ENCODE results near the gene PYROXD2. TPM values are rescaled to one million over a fixed set of nuclear protein-coding genes. Genes with fewer than 3 reads are reported as not detected.

Gene PYROXD2
- total and polyA plus RNA-seq, 2 of the 8 experiments (the other 6 are each of a cell fraction or from before 2014, with no cell fraction given), result 3.2 to 5.4 TPM

DNA sequence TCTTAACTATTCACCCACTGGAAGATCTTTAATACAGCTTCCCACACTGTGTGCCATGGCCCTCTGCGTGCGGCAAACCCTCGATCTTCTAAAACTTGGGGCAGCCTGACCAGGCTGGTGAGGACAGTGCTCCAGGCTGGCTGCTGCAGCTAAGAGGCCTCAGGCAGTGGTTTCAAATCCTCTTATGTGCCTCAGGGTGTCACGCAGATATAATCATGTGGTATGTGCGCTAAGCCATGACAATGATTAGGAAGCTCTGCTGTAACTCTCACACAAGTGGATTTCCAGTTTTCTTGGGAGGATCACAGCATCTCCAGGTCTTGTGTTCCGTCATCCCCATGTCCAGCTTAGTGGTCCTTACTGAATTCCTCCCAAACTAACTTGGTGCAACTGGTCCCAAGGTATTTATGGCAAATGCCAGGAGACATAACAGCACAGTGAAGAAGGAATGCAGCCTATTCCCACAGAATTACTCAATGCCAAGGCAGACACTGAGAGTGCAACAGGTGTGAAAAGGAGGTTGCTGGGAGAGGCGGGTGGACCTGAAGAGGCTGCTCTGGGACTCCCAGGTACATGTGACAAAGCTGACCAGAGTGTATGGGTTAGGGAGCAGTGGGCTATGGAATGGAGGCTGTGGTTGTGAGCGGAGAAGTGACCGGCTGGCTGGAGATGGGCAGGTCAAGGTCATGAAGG, 29.5 kb upstream of the PYROXD2 start:
- Histone ChIP-seq H3K4me2 (ENCODE audit: insufficient read depth in 1 of 2, low read depth in 2 of 2, low read length in 2 of 2) (no peak overlapping the region), H2BK5ac (ENCODE audit: low read depth, low read length) (no peak overlapping the region), H2BK120ac (replicated peaks; ENCODE audit: low read depth, low read length) (no peak overlapping the region), H3K79me2 (ENCODE audit: control insufficient read depth in 1 of 2, insufficient read depth in 2 of 2, low read length in 2 of 2) (peaks cover 0 to 8% of the 10 kb centered on the region in 2 experiments; a peak in 1 of 4 replicates), H4K8ac (ENCODE audit: extremely low read depth, insufficient read depth, low read length) (no peak overlapping the region), H2BK15ac (ENCODE audit: low read length) (no peak overlapping the region), H3K14ac (ENCODE audit: insufficient read length) (no peak overlapping the region), H3K4me1 (replicated peaks in 1 of 4; ENCODE audit: control insufficient read depth in 3 of 4, insufficient read depth in 4 of 4, low read length in 3 of 4) (peaks cover 0 to 4% (median 3%) of the 10 kb centered on the region in 4 experiments; a peak in 5 of 7 replicates), H2BK20ac (ENCODE audit: low read length) (no peak overlapping the region), H3K36me3 (ENCODE audit: control insufficient read depth in 2 of 4, insufficient read depth in 4 of 4, low read length in 3 of 4) (peaks cover 10 to 51% (median 28%) of the 10 kb centered on the region in 4 experiments), H2AK5ac (ENCODE audit: low read depth, low read length) (no peak overlapping the region), H3K9me3 (ENCODE audit: insufficient read depth in 2 of 2, low read depth in 1 of 2, low read length in 1 of 2) (peaks cover 3 to 4% of the 10 kb centered on the region in 2 experiments; a peak in 1 of 4 replicates), H2AFZ (ENCODE audit: low read length) (no peak overlapping the region), H3K79me1 (ENCODE audit: low read depth, low read length) (no peaks in the 10 kb centered on the region; the same call in 1 of the 2 replicates), H3K9ac (replicated peaks in 1 of 4; ENCODE audit: extremely low read depth in 1 of 4, low read depth in 3 of 4, low read length in 3 of 4) (no peak overlapping the region; a peak in 1 of 7 replicates), H3K23me2 (ENCODE audit: low read depth, low read length) (no peaks in the 10 kb centered on the region; the same call in 1 of the 2 replicates), H4K20me1 (replicated peaks in 1 of 2; ENCODE audit: control insufficient read depth in 1 of 2, insufficient read depth in 2 of 2, low read length in 2 of 2) (peaks cover 0 to 4% of the 10 kb centered on the region in 2 experiments), H3K27me3 (replicated peaks in 1 of 4; ENCODE audit: control insufficient read depth in 3 of 4, extremely low read depth in 1 of 4, insufficient read depth in 3 of 4, low read length in 3 of 4) (no peaks in the 10 kb centered on the region), H2BK12ac (ENCODE audit: low read depth, low read length) (no peak overlapping the region), H4K5ac (ENCODE audit: insufficient read length, low read depth, low read length) (no peak overlapping the region), H3K18ac (ENCODE audit: extremely low read depth, low read length) (no peak overlapping the region), H3K4me3 (ENCODE audit: extremely low read depth in 1 of 4, insufficient read depth in 2 of 4, low read depth in 3 of 4, low read length in 4 of 4) (no peak overlapping the region), H3K27ac (ENCODE audit: low read depth, low read length) (no peak overlapping the region), H3K56ac (replicated peaks; ENCODE audit: insufficient read length, low read depth, low read length) (no peak overlapping the region), H4K91ac (replicated peaks; ENCODE audit: insufficient read length, low read length) (no peak overlapping the region), H3K4ac (replicated peaks; ENCODE audit: insufficient read length, low read depth, low read length) (no peak overlapping the region), H3K23ac (ENCODE audit: insufficient read length) (no peak overlapping the region)
- POLR2A ChIA-PET (ENCODE audit: partially characterized antibody), result interaction anchor here (0.7 to 2.9 kb wide), 2 partner anchors 12 to 20 kb away, joined by 3 to 11 read pairs; no protein-coding TSS in a partner anchor
- CTCF ChIA-PET (ENCODE audit: partially characterized antibody), result interaction anchor here (0.9 to 2.9 kb wide), 4 partner anchors 12 to 135 kb away, joined by 4 to 10 read pairs (median 7); no protein-coding TSS in a partner anchor
- no peak for TF ChIP-seq RFX5 (IDR thresholded peaks at IDR 0.05; ENCODE audit: borderline replicate concordance, low read depth, low read length)
- TF ChIP-seq JUN (IDR thresholded peaks at IDR 0.05; ENCODE audit: low read depth, low read length), result no peak
- TF ChIP-seq SIX5 (IDR thresholded peaks at IDR 0.05; ENCODE audit: low read depth, low read length), result no peak
- no peak for TF ChIP-seq CHD2 (IDR thresholded peaks at IDR 0.05; ENCODE audit: low read length)
- no peak for TF ChIP-seq EZH2 (IDR thresholded peaks at IDR 0.05; ENCODE audit: low read depth, low read length, severe bottlenecking)
- TF ChIP-seq NRF1 (IDR thresholded peaks at IDR 0.05; ENCODE audit: low read depth, low read length), result no peak
- TF ChIP-seq, protein P1, sequence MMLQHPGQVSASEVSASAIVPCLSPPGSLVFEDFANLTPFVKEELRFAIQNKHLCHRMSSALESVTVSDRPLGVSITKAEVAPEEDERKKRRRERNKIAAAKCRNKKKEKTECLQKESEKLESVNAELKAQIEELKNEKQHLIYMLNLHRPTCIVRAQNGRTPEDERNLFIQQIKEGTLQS (IDR thresholded peaks at IDR 0.05; ENCODE audit: insufficient read depth, low read depth, low read length), result no peak
- TF ChIP-seq KDM5A (IDR thresholded peaks at IDR 0.05; ENCODE audit: low read length), result no peak
- WGBS, 2 experiments (ENCODE audit: extremely low coverage in 1 of 2, insufficient coverage in 1 of 2, insufficient read length in 1 of 2, insufficient replicate concordance in 2 of 2, low coverage in 1 of 2, low lambda C conversion rate in 2 of 2, missing lambda C conversion rate in 1 of 2), result 91% methylated on average over 9 of the region's 9 CpGs; no CpG with 5 or more reads in 1 of the 2 experiments
- no peak for DNase-seq (ENCODE audit: low read depth in 1 of 2, low spot score in 2 of 2)
- no peak for FAIRE-seq

Data from H1 (cell line).